ENCODE results near the gene SLC35E1.

DNA sequence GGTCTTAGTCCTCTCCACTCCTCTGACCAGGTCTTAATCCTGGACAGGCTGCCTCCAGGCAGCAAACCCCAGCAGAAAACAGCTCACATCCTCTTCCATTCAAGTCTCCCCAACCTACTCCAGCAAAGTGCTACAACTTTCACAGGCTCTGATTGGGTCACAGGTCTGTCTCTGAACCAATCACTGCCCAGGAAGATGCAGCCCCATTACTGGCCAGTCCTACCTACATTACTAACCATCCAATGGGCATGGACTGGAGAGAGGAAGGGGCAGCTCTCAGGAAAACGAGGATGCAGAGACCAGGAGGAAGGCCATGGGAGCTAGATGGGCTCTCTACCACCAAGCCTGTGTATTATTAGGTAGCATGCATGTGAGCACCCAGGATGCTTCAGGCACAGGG lies 43.6 kb upstream of the SLC35E1 start:
- TF ChIP-seq, protein P1, sequence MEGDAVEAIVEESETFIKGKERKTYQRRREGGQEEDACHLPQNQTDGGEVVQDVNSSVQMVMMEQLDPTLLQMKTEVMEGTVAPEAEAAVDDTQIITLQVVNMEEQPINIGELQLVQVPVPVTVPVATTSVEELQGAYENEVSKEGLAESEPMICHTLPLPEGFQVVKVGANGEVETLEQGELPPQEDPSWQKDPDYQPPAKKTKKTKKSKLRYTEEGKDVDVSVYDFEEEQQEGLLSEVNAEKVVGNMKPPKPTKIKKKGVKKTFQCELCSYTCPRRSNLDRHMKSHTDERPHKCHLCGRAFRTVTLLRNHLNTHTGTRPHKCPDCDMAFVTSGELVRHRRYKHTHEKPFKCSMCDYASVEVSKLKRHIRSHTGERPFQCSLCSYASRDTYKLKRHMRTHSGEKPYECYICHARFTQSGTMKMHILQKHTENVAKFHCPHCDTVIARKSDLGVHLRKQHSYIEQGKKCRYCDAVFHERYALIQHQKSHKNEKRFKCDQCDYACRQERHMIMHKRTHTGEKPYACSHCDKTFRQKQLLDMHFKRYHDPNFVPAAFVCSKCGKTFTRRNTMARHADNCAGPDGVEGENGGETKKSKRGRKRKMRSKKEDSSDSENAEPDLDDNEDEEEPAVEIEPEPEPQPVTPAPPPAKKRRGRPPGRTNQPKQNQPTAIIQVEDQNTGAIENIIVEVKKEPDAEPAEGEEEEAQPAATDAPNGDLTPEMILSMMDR (IDR thresholded peaks at IDR 0.05) = no peak
- no peak for TF ChIP-seq POLR2A (IDR thresholded peaks at IDR 0.05)

Data from heart left ventricle (tissue), 13 donors.